Transverse colon (tissue), 3 donors: ENCODE measurements around the gene DRC7.

Source experiments
- CTCF ChIP-seq, 5 experiments: fragments of 200-600 bp in 3 of 5; fragments of 450-650 bp in 2 of 5; sonication (generic) in 3 of 5; IDR thresholded peaks; 1 replicate in 2 of 5; 2 replicates in 3 of 5; pipeline ENCODE4 v1.5.1; 2016 to 2017; ENCODE audit warnings: antibody characterized with exemption in 5 of 5, inconsistent platforms in 3 of 5, mild to moderate bottlenecking in 2 of 5, moderate library complexity in 1 of 5
- POLR2A ChIP-seq: fragments of 450-650 bp; IDR thresholded peaks from one replicate; pipeline ENCODE4 v1.6.1; 2016; ENCODE audit warnings: antibody characterized with exemption, mild to moderate bottlenecking, moderate library complexity

GRCh38 chr16:57704905-57705852 is 10.6 kb downstream of the DRC7 start:
- no peak for TF ChIP-seq CTCF (IDR thresholded peaks at IDR 0.05)
- no peak for TF ChIP-seq POLR2A
